HG03457 (cell line): ENCODE data around the gene NR4A3.
A peak's percentile ranks its signal among the peaks of the same experiment; 100 is the strongest.
"Not testable (repeated sequence)": the region's sequence is repeated elsewhere in the genome, so short reads cannot be mapped to it uniquely, and the experiment has no call there.

Source experiments
- ATAC-seq: cut with Tn5 transposase; IDR thresholded peaks from one replicate; pipeline ENCODE4 v1.9.1; 2021; ENCODE audit warnings: moderate number of reproducible peaks; ENCODE audit not compliant: unreplicated experiment

The NR4A3 gene

DNA sequence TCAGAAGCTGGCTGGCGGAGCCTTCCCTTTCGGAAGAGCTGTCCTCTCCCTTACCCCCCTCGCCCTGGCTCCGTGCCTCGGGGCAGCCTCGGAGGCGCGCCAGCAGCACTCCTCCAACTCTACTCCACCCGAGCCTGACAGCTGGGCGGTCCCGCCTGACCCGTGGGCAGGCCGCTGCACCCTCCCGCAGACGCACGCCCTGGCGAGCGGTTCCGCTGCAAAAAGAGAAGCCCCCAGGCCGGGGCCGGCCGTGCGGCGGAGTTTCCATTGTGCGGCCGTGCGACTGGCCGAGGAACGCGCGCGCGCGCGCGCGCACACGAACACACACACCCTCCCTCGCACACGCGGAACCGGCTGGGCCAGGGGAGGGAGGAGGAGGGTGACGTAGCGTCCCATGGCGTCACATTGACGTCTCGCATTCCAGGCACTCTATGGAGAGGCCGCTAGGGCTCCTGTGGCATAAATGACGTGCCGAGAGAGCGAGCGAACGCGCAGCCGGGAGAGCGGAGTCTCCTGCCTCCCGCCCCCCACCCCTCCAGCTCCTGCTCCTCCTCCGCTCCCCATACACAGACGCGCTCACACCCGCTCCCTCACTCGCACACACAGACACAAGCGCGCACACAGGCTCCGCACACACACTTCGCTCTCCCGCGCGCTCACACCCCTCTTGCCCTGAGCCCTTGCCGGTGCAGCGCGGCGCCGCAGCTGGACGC lies at the start of gene NR4A3:
TSS of gene NR4A3 (plus strand) at position 490 of the 713 bp plus-strand sequence. CDS start 6,158 bp downstream, outside the sequence.
- peak; percentile 23 for ATAC-seq

DNA sequence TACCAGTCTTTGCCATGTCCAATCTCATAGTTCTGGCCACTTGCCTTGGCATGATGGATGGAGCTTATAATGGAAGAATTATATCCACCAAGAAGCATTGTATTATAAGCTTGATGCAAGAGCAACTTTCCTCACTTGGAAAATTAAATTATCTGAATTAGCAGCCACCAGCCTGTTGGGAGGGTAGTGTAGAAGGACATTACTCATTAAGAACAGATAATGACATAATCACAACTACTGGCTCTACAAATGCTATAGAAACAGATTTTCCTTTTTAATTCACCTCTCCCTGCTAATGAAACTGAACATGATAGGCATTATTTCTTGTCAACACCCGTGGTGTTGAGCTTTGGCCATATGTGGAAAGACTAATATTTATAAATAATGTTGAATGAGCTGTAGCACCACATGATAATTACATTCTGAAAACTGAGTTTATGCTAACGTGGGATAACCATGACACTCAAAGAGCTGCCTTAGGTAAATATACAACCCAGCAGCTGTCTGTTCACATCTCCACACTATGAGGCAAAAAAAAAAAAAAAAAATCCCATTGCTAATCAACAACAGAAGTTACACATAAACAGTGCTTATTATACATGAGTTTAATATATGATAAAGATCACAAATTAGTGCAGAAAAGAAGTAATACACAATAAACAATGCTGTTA lies 48.1 kb upstream of the NR4A3 start:
- no peak for ATAC-seq

DNA sequence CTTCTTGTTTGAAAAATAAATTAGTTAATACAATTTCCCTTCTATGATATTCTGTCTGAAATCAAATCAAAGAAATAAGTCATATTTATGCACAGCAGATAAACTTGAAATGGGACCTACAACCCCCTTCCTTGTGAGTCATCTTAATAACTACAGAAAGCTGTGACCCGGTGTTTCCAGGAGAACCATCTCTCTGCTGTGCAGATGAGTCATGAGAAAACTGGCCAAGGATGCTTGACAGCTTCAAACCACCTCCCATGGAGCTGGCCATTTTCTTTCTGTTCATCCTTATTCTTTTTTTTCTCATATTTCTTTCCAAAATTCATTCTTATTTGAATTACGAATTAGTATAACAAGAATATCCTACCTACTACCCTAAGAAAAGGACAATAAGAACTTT lies 43.4 kb upstream of the NR4A3 start:
- no peak for ATAC-seq

DNA sequence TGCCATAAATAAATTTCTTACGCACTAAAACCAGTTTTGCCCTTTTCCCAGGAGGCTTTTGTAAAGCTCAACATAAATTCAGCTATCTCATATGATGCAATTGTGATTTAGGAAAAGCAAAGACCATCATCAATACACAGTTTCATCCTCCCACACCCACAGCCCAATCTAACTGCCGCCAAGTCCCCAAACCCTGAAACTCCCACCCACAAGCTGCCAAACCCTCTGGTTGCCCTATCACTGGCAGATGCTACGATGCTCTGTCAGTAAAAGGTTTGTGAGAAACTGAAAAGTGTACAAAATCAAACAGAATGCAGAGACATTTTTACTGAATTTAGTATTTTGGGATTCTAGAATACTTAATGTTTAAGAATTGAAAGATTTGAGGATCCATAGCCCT lies 42.8 kb upstream of the NR4A3 start:
- ATAC-seq, result no peak

DNA sequence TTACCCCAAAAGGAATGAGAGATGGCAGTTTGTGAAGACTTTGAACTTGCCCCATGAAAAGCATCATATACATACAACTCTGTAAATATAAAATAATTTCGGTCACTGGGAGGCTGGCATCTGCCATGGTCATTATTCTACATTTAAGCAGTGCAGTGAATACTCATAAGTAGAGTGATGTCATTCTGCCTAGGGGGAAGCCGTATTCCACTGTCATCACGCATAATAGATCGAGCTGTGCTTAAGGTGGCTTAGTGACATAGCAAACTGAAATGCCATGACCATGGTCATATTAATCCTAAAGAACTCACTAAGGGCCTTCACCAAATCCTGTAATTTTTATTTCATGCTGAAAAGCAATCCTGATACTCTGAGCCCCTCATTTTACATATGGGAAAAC lies 42.4 kb upstream of the NR4A3 start:
- ATAC-seq, result no peak

DNA sequence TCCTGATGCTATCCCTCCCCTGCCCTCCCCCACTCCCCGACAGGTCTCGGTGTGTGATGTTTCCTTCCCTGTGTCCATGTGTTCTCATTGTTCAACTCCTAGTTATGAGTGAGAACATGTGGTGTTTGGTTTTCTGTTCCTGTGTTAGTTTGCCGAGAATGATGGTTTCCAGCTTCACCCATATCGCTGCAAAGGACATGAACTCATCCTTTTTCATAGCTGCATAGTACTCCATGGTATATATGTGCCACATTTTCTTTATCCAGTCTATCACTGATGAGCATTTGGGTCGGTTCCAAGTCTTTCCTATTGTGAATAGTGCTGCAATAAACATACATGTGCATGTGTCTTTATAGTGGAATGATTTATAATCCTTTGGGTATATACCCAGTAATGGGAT lies 39.3 kb upstream of the NR4A3 start:
- ATAC-seq, result not testable (repeated sequence)

DNA sequence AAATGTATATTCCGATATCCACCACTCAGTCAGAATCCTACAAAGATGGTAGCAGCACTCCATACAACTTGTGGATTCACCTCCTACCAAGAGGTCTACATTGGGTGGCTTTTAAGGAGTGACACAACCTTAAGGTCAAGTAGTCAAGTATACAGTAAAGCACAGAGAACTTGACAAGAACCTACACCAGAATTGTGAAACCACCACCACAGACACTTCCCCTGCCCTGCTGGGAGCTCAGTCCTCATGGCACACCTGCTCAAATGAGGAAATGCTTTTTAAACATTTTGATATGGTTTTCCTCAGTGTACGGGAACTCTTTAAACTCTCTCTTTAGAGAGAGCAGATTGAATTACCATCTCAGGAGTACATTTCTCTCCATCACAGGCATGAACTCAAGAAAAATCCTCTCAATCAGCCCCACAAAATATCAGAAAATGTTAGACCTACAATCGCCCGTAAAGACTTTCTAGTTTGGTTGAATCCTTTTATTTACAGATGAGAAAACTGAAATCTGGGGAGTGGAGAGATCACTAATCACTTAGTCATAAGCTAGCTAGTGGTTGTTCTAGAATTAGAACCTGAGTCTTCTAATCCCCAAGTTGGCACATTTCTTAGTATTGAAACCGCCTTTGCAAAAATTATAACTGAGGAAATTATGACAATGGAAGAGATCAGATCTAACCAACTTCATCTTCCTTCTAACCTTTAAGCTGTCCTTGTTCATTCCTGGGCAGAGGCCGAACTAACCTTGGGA lies 38.5 kb upstream of the NR4A3 start:
- no peak for ATAC-seq

DNA sequence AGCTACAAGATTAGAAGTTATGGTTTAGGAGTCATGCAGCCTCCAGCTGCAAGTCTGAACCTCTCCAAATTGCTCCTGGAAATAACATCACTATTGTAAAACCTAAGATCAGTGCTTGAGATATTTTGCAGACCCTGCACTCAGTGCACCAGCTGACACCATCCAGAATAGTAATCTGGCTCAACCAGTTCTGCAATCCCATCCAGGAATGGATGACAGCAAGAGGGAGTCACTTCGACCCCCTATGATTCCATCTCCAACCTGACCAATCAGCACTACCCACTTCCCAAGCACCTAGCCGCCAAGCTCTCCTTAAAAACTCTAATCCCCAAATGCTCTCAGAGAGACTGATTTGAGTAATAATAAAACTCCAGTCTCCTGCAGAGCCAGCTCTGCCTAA lies 37.9 kb upstream of the NR4A3 start:
- ATAC-seq, result no peak

DNA sequence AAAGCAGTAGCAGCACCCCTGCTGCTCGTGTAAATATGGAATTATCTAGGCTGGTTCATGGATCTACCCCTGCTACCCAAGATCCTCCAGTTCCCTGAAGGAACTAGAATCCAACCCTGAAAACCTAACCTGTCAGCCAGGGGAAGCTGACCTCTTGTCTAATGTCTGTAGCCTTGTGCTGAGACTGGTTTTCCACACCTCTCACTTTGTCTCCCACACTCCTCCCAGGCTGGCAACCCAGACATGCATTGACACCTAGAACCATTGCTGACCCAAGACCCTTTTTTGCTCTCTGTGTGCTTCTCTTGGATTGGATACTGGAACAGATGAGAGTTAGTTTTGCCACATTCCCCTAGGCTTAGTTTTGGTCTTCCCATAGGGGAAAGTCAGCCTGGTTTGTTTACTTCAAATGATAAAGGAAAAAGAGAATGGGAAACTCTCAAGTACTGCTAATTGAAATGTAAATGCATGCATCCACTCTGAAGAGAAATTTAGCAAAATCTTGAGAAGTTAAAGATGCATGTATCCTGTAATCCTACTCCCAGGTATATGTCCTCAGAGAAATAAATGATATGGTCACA lies 36.6 kb upstream of the NR4A3 start:
- ATAC-seq, result no peak

DNA sequence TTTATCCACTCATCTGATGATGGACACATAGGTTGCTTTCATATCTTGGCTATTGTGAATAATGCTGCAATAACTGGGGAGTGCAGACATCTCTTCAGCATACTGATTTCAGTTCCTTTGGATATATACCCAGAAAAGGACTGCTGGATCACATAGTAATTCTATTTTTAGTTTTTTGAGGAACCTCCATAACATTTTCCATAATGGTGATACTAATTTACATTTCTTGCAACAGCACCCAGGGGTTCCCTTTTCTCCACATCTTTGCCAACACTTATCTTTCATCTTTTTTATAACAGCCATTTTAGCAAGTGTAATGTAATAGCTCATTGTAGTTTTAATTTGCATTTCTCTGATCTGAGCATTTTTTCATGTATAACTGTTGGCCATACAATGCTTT lies 34.1 kb upstream of the NR4A3 start:
- no peak for ATAC-seq

DNA sequence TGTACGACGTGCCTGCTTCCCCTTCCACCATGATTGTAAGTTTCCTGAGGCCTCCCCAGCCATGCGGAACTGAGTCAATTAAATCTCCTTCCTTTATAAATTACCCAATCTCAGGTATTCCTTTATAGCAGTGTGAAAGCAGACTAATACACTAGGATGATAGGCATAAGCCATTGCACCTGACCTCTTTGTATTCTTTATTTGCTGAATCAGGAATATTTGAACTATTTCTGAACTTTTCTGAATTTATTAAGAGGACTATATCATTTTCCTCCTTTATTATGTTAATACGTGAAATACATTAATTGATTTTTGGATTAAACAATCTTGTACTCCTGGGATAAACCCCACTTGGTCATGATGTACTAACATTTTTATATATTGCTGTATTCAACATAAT lies 28.2 kb upstream of the NR4A3 start:
- no peak for ATAC-seq

DNA sequence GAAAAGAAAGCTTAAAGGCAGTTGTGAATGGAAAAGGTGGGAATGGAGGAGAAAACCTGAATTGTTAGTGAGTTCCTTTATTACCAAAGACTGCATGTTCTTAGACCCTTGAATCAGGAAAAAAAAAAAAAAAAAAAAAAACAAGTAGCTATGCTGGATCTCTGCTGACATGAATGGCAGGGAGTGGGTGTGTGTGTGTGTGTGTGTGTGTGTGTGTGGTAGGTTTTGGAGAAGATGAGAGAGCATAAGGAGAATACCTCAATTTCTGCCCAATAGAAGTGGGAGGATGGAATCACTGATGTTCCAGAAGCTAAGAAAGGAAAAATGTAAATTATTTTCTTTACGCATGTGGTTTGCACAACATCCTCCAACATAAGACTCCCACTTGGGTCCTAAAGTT lies 25.5 kb upstream of the NR4A3 start:
- no peak for ATAC-seq

DNA sequence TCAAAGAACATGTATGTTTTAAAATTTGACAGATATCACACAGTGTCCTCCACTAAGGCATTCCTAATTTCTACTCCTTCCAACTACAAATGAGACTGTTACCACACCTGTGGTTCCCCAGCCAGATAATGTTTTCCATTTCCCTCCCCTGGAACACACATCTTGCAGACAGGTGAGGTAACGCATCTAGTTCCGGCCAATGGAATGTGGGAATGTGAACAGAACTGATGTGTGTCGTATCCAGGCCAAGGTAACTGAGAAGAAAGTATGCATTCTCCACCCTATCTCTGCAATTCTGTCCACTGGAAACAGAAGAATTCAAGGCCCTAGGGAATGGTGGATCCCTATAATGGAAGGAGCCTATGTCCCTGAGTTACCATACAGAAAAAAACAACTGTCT lies 19.9 kb upstream of the NR4A3 start:
- ATAC-seq, result no peak

DNA sequence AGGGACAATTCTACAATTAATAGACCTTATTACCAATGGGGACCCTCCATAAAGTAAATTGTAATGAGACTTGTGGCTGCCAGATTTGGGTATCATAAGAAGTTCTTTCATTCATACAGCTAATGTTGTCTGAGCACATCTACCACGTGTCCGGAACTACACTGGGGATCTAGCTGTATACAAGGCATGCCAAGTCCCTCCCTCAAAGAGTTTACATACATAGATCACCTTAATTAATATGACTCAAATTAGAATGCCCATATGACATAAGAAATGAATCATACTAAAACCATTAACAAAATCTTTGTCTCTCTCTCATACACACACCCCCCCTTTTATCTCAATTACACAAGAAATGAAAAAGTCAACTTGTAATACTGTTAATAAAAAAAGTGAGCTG lies 18.0 kb upstream of the NR4A3 start:
- ATAC-seq, result no peak

DNA sequence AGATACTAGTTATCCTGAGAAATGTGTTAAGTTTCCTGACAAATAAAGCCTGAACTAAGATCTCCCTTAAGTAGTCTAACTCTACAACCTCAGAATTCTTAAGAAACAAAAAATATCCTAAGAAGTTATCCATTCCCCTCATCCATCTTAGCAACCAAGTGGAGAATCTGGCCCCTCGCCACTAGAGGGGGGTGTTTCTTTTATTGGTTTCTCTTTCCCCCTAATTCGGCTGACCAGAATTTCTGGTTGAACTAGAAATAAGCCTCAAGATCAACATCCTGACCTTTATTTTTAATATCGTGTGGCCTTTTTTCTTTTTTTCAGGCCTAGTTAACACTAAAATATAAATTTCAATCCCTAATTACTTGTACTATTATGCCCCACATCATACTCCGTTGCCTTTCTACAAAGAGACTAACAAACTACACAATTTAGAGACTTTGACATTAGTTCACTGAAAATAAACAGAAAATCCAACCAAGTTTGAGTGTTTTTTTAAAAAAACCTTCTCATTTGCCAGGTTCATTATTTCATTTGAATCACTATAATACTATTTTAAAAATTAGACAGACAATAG lies 14.3 kb upstream of the NR4A3 start:
- no peak for ATAC-seq

DNA sequence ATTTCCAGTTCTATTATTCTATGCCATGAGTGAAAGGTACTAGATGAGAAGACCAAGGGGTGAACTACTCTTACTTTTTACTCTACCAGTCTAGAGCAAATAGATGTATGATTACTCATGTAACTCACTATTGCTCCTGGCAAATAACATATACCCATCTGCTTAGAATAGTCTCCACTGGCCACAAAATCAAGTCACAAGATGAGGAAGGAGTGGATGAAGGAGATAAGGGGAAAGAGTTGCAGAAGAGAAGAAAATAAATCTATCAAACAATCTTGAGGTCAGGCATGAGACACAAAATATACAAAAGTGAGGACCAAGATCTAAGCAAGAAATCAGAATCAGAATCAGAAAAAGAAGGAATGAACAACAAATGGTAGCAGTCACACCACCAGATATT lies 13.7 kb upstream of the NR4A3 start:
- no peak for ATAC-seq

DNA sequence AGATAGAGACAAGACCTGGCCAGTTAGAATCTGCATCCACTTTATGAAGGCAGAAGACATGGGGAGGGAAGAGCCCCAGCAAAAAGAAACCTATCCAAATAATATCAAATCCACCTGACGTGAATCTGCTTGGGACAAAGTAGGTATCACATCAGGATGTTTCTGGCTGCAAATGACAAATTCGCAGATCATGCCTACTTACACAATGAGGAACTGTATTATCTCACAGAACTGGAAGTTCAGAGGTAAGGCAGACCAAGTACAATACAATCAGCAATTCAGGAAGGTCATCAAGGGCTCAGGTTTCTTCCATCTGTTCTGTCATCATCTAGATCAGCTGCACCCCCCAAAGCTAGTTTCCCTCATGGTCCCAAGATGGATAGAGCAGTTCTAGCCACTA lies 13.2 kb upstream of the NR4A3 start:
- ATAC-seq, result no peak

DNA sequence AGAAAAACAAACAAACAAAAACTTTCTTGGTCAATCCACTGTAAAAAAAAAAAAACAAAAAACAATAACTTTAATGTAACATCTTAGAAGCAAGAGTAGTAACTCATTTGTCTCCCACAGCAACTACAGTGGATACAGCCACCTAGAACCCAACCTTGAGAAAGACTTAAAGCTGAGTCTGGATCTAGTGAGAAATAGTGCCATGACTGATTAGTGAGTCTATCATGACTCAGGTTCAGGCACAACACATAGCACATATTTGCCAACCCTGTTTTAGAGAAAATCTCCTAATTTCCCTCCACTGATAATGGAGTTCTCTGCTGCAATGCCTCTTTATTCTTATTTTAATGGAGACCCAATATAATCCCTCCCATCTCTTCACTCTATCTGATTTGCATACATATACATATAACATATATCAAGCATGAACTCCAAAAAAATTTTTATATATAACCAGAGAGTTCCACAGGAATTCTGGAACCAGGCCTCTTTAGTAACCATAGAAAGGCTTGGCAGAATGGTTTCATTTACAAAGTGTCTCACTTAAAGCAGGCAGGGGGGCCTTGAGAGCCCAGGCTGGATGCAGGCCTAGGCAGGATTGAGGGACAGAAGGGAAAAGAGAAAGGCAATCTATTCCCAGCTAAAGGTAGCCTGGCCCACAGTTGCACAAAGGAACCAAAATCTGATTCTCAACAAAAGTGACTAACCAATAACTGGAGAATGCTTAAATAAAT lies 11.9 kb upstream of the NR4A3 start:
- no peak for ATAC-seq

DNA sequence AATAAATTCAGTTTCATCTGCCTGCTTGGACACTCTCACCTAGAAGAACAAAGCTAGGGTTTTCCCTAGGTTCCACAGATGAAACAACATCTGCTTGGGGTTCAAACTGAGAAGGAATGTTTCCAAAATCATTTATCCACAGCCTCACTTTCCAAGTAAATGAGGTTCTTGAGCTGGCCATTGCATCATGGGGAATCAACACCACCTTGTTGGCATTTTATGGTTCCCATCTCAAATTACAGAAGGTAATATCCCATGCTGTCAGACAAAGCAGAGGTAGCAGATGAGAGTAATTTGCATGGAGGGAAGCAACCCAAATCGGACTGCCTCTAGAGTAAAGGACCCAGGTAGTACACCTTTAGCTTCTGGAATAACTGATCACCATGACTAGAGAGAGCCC lies 10.5 kb upstream of the NR4A3 start:
- no peak for ATAC-seq

DNA sequence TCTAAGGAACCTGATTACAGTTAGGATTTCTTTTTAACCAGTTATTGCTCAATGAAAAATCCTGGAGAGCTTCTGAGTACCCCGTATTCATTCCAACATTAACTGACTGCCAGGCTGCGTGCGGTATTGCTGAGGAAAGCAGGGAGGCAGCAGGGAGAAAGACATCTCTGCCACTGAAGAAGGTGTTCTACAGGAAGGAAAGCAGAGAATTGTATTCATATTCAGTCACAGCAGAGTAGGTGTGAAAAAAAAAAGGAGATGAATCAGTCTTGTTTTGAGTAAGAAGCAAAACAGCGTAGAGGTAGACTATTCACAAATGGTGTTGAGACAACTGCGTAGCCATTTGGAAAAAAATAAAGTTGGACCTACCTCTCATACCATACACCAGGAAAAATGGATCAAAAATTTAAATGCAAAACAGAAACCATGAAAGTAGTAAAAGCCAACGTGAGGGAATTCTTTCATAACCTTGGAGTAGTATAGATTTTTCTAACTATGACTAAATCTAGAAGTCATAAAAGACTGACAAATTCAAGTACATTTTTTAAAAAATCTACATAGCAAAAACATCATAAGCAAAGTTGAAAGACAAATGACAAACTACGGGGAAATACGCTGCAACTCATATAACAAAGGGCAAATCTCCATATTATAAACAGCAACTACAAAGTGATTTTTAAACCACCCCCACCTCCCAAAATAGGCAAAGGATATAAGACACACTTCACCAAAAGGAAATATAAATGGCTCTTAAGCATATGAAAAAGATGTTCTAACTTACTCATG lies 9.9 kb upstream of the NR4A3 start:
- ATAC-seq, result peak; percentile 48
